ENCODE measurements around the gene GCDH. TPM values are rescaled to one million over a fixed set of nuclear protein-coding genes. Genes with fewer than 3 reads are reported as not detected.

GCDH gene
- total RNA-seq, 1 donor from 2014 or later = 60.6 TPM

GRCh38 chr19:12932392-12933286, 41.7 kb downstream of the GCDH start:
- no peaks in the 10 kb centered on the region for H3K27me3 Mint-ChIP-seq
- no peak for TF ChIP-seq CTCF (IDR thresholded peaks at IDR 0.05; ENCODE audit: unreplicated experiment)
- peaks cover 16% of the 10 kb centered on the region for H3K4me1 Mint-ChIP-seq (ENCODE audit: low read depth)
- peak overlapping the region; percentile 95 for H3K27ac Mint-ChIP-seq
- H3K36me3 Mint-ChIP-seq (ENCODE audit: insufficient read depth) = peaks cover 8% of the 10 kb centered on the region
- peak overlapping the region; percentile 93 for H3K4me3 Mint-ChIP-seq (ENCODE audit: low read depth)
- no peak for DNase-seq (ENCODE audit: low spot score, unreplicated experiment)
- no peaks in the 10 kb centered on the region for H3K9me3 Mint-ChIP-seq (ENCODE audit: low read depth)

DNA sequence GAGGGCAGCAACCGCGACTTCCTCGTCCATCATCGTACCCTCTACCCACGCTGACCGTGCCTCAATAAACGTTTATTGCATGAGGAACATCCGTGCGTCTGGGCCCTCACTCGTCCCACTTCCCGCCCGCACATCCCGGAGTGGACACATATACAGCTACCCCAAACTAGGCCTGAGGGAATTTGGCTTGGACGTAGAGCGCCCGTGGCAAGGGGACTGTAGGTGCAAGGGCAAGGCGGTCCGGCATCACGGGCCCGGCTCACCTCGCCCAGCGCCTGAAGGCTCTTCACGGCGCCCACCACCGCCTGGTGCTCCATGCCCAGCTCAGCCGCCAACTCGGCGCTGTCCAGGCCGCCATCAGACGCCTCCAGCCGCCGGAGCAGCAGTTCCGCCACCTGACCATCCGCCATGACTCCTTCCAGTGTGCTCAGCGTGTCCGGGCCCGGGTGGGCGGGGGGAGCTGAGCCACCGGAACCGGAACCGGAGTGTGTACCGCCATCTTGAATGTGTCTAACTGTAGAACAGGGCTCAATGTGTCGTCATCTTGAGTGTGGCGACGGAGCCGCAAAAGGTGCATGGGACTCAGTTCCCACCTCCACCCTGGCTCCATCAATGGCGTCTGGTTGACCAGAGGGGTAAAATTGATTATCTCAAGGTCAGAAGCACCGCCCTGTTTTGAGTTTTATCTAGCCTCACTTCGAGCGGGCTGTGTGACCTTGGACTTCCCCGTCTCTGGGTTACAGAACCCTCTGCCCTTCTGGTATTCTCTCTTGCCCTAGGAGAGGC, 42.5 kb downstream of the GCDH start, which contains the start of gene FARSA:
Gene FARSA (minus strand): TSS at position 425 of the 786 bp plus-strand sequence. CDS start 15 bp downstream, at position 410.
- H3K4me3 Mint-ChIP-seq (ENCODE audit: low read depth) = peak within 1 kb of the TSS; percentile 93
- TF ChIP-seq CTCF (IDR thresholded peaks at IDR 0.05; ENCODE audit: unreplicated experiment) = no peak
- no peaks in the 10 kb centered on the region for H3K27me3 Mint-ChIP-seq
- H3K9me3 Mint-ChIP-seq (ENCODE audit: low read depth) = no peaks in the 10 kb centered on the region
- H3K4me1 Mint-ChIP-seq (ENCODE audit: low read depth) = peaks cover 19% of the 10 kb centered on the region
- peak; percentile 77 for DNase-seq (ENCODE audit: low spot score, unreplicated experiment)
- H3K27ac Mint-ChIP-seq = peak within 1 kb of the TSS; percentile 95
- peaks cover 4% of the 10 kb centered on the region for H3K36me3 Mint-ChIP-seq (ENCODE audit: insufficient read depth)

DNA sequence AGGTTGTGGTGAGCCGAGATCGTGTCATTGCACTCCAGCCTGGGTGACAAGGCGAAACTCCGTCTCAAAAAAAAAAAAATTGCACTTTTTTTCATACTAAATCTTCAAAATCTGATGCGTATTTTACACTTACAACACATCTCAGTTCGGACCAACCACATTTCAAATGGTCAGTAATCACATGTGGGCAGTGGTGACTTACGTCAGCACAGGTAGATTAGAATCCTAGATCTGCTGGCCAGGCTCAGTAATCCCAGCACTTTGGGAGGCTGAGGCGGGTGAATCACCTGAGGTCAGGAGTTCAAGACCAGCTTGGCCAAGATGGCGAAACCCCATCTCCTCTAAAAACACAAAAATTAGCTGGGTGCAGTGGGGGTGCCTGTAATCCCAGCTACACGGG, 44.1 kb downstream of the GCDH start:
- Mint-ChIP-seq H3K9me3 (ENCODE audit: low read depth) (no peaks in the 10 kb centered on the region), H3K27ac (no peak overlapping the region), H3K4me3 (ENCODE audit: low read depth) (peak overlapping the region; percentile 19), H3K4me1 (ENCODE audit: low read depth) (peaks cover 27% of the 10 kb centered on the region), H3K27me3 (no peaks in the 10 kb centered on the region), H3K36me3 (ENCODE audit: insufficient read depth) (peaks cover 10% of the 10 kb centered on the region)
- TF ChIP-seq CTCF (IDR thresholded peaks at IDR 0.05; ENCODE audit: unreplicated experiment) = no peak
- DNase-seq (ENCODE audit: low spot score, unreplicated experiment) = no peak

DNA sequence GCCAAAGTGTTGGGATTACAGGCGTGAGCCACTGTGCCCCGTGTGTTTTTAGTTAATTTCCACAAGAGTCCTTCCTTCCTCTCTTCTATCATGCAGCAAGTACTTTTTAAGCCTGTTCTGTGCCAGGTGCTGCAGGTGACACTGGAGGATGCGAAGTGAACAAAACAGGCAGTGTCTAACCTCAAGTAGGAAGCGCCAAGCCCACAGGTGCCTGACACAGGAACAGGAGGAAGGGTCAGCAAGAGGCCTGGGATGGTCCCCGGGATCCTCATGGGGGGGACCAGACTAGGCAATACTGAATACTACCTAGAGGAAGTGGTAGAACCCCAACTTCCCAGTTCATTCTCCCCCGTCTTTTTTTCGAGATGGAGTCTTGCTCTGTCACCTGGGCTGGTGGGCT, 45.6 kb downstream of the GCDH start:
- H3K9me3 Mint-ChIP-seq (ENCODE audit: low read depth) = no peaks in the 10 kb centered on the region
- H3K4me1 Mint-ChIP-seq (ENCODE audit: low read depth) = peaks cover 32% of the 10 kb centered on the region
- peaks cover 17% of the 10 kb centered on the region for H3K36me3 Mint-ChIP-seq (ENCODE audit: insufficient read depth)

More for the DNA sequence above, 45.6 kb downstream of the GCDH start:
- Mint-ChIP-seq H3K27me3 (no peaks in the 10 kb centered on the region), H3K27ac (no peak overlapping the region), H3K4me3 (ENCODE audit: low read depth) (no peak overlapping the region)
- DNase-seq (ENCODE audit: low spot score, unreplicated experiment) = no peak
- no peak for TF ChIP-seq CTCF (IDR thresholded peaks at IDR 0.05; ENCODE audit: unreplicated experiment)
